K562 (cell line): ENCODE data around the gene HS2ST1. TPM values are rescaled to one million over a fixed set of nuclear protein-coding genes. Genes with fewer than 3 reads are reported as not detected.

Experiments used
- ATF1 ChIP-seq, 2 experiments: fragments of 450-650 bp in 1 of 2; IDR thresholded peaks; 2 replicates each; pipeline ENCODE4 v1.6.1; 2016; ENCODE audit warnings: missing compliant biosample characterization in 1 of 2, missing genetic modification characterization in 1 of 2
- CBX3 ChIP-seq, 2 experiments: IDR thresholded peaks; 1 replicate in 1 of 2; 2 replicates in 1 of 2; pipeline ENCODE4 v1.6.1; 2012; ENCODE audit warnings: inconsistent platforms in 2 of 2, low read length in 2 of 2, borderline replicate concordance in 1 of 2, control low read depth in 1 of 2
- CHD1 ChIP-seq: fragments of 200-600 bp; sonication (generic); IDR thresholded peaks from one replicate; pipeline ENCODE4 v1.6.1; 2012; ENCODE audit warnings: mild to moderate bottlenecking, moderate library complexity, low read length, inconsistent platforms
- CTBP1 ChIP-seq: fragments of 450-650 bp; IDR thresholded peaks from 2 replicates; pipeline ENCODE4 v1.6.1; 2016; ENCODE audit warnings: borderline replicate concordance
- EP400 ChIP-seq: fragments of 450-650 bp; IDR thresholded peaks from 2 replicates; pipeline ENCODE4 v1.6.1; 2017; ENCODE audit warnings: antibody characterized with exemption, mild to moderate bottlenecking, moderate library complexity
- FOXK2 ChIP-seq, 2 experiments: fragments of 450-650 bp; IDR thresholded peaks in 1 of 2; conservative IDR thresholded peaks in 1 of 2; 2 replicates each; pipeline ENCODE4 v1.6.1; 2016; ENCODE audit warnings: low read depth in 2 of 2, mild to moderate bottlenecking in 1 of 2
- HOXB6 ChIP-seq: fragments of 250-450 bp; sonication (Bioruptor Pico); IDR thresholded peaks from 2 replicates; pipeline ENCODE4 v1.5.1; 2022; ENCODE audit warnings: mild to moderate bottlenecking, borderline replicate concordance
- KAT7 ChIP-seq: sonication (generic); formaldehyde crosslinking; IDR thresholded peaks from 2 replicates; pipeline ENCODE4 v1.8.0; 2022; ENCODE audit warnings: missing genetic modification reagents, mild to moderate bottlenecking, borderline replicate concordance
- L3MBTL2 ChIP-seq: fragments of 450-650 bp; IDR thresholded peaks from 2 replicates; pipeline ENCODE4 v1.6.1; 2016; ENCODE audit warnings: mild to moderate bottlenecking, moderate library complexity
- MAFF ChIP-seq: IDR thresholded peaks from 2 replicates; pipeline ENCODE4 v1.6.1; 2012; ENCODE audit warnings: low read length, improper control_type of control experiment
- NEUROD1 ChIP-seq: fragments of 150-350 bp; IDR thresholded peaks from 2 replicates; pipeline ENCODE4 v1.6.1; 2014; ENCODE audit warnings: borderline replicate concordance, low read length, low read depth; ENCODE audit not compliant: partially characterized antibody
- PRPF4 ChIP-seq: fragments of 200-400 bp; formaldehyde crosslinking; IDR thresholded peaks from one replicate; pipeline ENCODE4 v1.6.1; 2017; ENCODE audit warnings: low read length, low read depth, mild to moderate bottlenecking; ENCODE audit not compliant: insufficient read depth, poor library complexity, severe bottlenecking
- SIN3A ChIP-seq, 2 experiments: fragments of 150-350 bp in 1 of 2; IDR thresholded peaks; 2 replicates each; pipeline ENCODE4 v1.6.1; 2011 to 2016; ENCODE audit warnings: borderline replicate concordance in 2 of 2, low read depth in 2 of 2, low read length in 2 of 2, mild to moderate bottlenecking in 2 of 2, moderate library complexity in 2 of 2; ENCODE audit not compliant: control insufficient read depth in 1 of 2
- SMARCB1 ChIP-seq: IDR thresholded peaks from 2 replicates; pipeline ENCODE4 v1.6.1; 2011; ENCODE audit warnings: improper control_type of control experiment, low read depth; ENCODE audit not compliant: insufficient read length
- SNIP1 ChIP-seq: fragments of 450-650 bp; IDR thresholded peaks from 2 replicates; pipeline ENCODE4 v1.7.1; 2017; ENCODE audit warnings: low read depth, mild to moderate bottlenecking
- XRCC3 ChIP-seq: fragments of 450-650 bp; IDR thresholded peaks from 2 replicates; pipeline ENCODE4 v1.6.1; 2017; ENCODE audit warnings: mild to moderate bottlenecking, moderate library complexity
- ZNF134 ChIP-seq: fragments of 250-450 bp; sonication (Bioruptor Pico); conservative IDR thresholded peaks from 2 replicates; pipeline ENCODE4 v1.4.0; 2020
- ZNF23 ChIP-seq: fragments of 250-450 bp; sonication (Bioruptor Pico); IDR thresholded peaks from 2 replicates; pipeline ENCODE4 v1.4.0; 2020; ENCODE audit warnings: mild to moderate bottlenecking
- polyA plus RNA-seq, 8 experiments: library from polyadenylated mRNA; depleted of rRNA in 4 of 8; stranded (reverse) in 5 of 8; unstranded in 3 of 8; fragments of >200 nt; fragmentation: Nextera tagmentation in 2 of 8; fragmentation: Illumina TruSeq in 1 of 8; extraction: Ambion mirVana in 2 of 8; extraction: Trizol in 1 of 8; gene quantifications; 2 replicates each; pipeline versions ENCODE4 v1.2.1 to v1.2.3, GENCODE V29; 2011 to 2014; ENCODE audit warnings: inconsistent platforms in 1 of 8, missing spikeins in 1 of 8
- total RNA-seq, 7 experiments: library from RNA; depleted of rRNA in 6 of 7; stranded (reverse); fragments of >200 nt in 6 of 7; fragmentation: Illumina TruSeq in 2 of 7; extraction: Trizol in 2 of 7; gene quantifications; 2 replicates each; pipeline versions ENCODE4 v1.2.1 to v1.2.3, GENCODE V29; 2011 to 2021; ENCODE audit warnings: low replicate concordance in 1 of 7
- TF ChIP-seq, protein P1 (sequence below), 2 experiments: fragments of 450-650 bp; conservative IDR thresholded peaks; 2 replicates each; pipeline ENCODE4 v1.6.1; 2017; ENCODE audit warnings: mild to moderate bottlenecking in 2 of 2, moderate library complexity in 2 of 2
- TF ChIP-seq, protein P2 (sequence below), 3 experiments: IDR thresholded peaks in 2 of 3; conservative IDR thresholded peaks in 1 of 3; 2 replicates each; pipeline ENCODE4 v1.5.1; 2011 to 2012; ENCODE audit warnings: low read length in 3 of 3, mild to moderate bottlenecking in 3 of 3, control low read depth in 2 of 3, improper control_type of control experiment in 1 of 3, inconsistent platforms in 1 of 3, low read depth in 1 of 3, mixed read lengths in 1 of 3, moderate library complexity in 1 of 3; ENCODE audit not compliant: insufficient read depth in 2 of 3
- TF ChIP-seq, protein P3 (sequence below): fragments of 250-450 bp; sonication (Bioruptor Pico); IDR thresholded peaks from 2 replicates; pipeline ENCODE4 v1.4.0; 2020; ENCODE audit warnings: mild to moderate bottlenecking
- TF ChIP-seq, protein P4 (sequence below): fragments of 450-650 bp; IDR thresholded peaks from 2 replicates; pipeline ENCODE4 v1.6.1; 2016; ENCODE audit warnings: low read depth, mild to moderate bottlenecking, moderate library complexity

Gene HS2ST1
- total and polyA plus RNA-seq, 9 of the 15 experiments (the other 6 are each of a cell fraction or from before 2014, with no cell fraction given), result 7.7 to 43.3 (median 25.8) TPM

DNA sequence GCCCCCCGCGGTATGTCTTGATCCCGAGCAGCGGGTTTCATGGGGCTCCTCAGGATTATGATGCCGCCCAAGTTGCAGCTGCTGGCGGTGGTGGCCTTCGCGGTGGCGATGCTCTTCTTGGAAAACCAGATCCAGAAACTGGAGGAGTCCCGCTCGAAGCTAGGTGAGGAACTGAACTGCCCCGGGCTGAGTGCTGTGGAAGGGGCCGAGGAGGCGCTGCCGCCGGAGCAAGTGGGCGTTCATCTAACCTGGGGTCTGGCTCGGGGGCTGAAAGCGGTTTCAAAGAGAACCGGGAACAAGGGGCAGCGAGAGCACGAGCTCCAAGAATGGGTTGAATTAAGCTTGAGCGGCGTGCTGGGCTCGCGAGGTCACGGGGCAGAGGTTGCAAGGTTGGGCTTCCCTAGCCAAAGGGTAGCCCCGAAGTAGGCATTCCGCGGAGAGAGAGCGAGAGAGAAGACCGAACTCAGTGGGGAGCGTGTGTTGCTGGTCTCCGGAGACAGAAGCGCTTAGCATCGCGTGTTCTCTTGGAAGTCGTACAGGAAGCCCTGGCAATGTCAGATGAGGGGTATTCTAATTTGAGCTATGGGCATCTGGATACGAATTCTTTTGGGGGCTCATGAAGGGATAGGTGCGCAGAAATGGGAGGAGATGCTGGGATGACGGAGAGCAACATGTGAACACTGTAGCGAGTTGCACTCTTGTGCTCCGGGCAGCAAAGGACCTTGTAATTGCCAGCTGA is 732 bp downstream of the HS2ST1 start (continued):
- TF ChIP-seq KAT7, result 0 out of 2 replicates have a peak, but pooled peaks have one; percentile 87
- TF ChIP-seq CHD1, result no peak
- TF ChIP-seq, protein P1, sequence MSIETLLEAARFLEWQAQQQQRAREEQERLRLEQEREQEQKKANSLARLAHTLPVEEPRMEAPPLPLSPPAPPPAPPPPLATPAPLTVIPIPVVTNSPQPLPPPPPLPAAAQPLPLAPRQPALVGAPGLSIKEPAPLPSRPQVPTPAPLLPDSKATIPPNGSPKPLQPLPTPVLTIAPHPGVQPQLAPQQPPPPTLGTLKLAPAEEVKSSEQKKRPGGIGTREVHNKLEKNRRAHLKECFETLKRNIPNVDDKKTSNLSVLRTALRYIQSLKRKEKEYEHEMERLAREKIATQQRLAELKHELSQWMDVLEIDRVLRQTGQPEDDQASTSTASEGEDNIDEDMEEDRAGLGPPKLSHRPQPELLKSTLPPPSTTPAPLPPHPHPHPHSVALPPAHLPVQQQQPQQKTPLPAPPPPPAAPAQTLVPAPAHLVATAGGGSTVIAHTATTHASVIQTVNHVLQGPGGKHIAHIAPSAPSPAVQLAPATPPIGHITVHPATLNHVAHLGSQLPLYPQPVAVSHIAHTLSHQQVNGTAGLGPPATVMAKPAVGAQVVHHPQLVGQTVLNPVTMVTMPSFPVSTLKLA (conservative IDR thresholded peaks at IDR 0.05), result peak; percentile 55 to 59
- TF ChIP-seq EP400, result peak; percentile 10; the same call in 1 of the 2 replicates
- TF ChIP-seq SMARCB1, result no peak
- TF ChIP-seq ZNF23 (CRISPR knock-in tag), result no peak
- no peak for TF ChIP-seq XRCC3
- TF ChIP-seq ZNF134 (CRISPR knock-in tag), result no peak
- TF ChIP-seq, protein P2, sequence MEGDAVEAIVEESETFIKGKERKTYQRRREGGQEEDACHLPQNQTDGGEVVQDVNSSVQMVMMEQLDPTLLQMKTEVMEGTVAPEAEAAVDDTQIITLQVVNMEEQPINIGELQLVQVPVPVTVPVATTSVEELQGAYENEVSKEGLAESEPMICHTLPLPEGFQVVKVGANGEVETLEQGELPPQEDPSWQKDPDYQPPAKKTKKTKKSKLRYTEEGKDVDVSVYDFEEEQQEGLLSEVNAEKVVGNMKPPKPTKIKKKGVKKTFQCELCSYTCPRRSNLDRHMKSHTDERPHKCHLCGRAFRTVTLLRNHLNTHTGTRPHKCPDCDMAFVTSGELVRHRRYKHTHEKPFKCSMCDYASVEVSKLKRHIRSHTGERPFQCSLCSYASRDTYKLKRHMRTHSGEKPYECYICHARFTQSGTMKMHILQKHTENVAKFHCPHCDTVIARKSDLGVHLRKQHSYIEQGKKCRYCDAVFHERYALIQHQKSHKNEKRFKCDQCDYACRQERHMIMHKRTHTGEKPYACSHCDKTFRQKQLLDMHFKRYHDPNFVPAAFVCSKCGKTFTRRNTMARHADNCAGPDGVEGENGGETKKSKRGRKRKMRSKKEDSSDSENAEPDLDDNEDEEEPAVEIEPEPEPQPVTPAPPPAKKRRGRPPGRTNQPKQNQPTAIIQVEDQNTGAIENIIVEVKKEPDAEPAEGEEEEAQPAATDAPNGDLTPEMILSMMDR (IDR thresholded peaks at IDR 0.05 in 2 of 3, conservative IDR thresholded peaks at IDR 0.05 in 1 of 3; ENCODE audit: insufficient read depth in 2 of 3, low read depth in 1 of 3, low read length in 3 of 3), result peak in 1 of 3 experiments; percentile 1; a peak in 1 of 6 replicates
- TF ChIP-seq FOXK2 (conservative IDR thresholded peaks at IDR 0.05 in 1 of 2, IDR thresholded peaks at IDR 0.05 in 1 of 2; ENCODE audit: low read depth in 2 of 2), result peak in 1 of 2 experiments; percentile 29; a peak in 2 of 4 replicates
- TF ChIP-seq CTBP1, result peak; percentile 34; the same call in 1 of the 2 replicates
- no peak for TF ChIP-seq HOXB6 (CRISPR knock-in tag)
- TF ChIP-seq L3MBTL2, result peak; percentile 48
- no peak for TF ChIP-seq PRPF4
- 0 out of 3 replicates have a peak, but pooled peaks of 1 of the 2 experiments have one; percentile 3 for TF ChIP-seq CBX3 (IDR thresholded peaks at IDR 0.05; ENCODE audit: borderline replicate concordance in 1 of 2, low read length in 2 of 2)
- TF ChIP-seq SNIP1, result no peak
- peak; percentile 36 to 74; a peak in 1 of 4 replicates for TF ChIP-seq SIN3A (IDR thresholded peaks at IDR 0.05; ENCODE audit: borderline replicate concordance in 2 of 2, control insufficient read depth in 1 of 2, low read depth in 2 of 2, low read length in 2 of 2)
- TF ChIP-seq NEUROD1, result no peak
- no peak for TF ChIP-seq ATF1 (CRISPR knock-in tag; IDR thresholded peaks at IDR 0.05)
- no peak; the same call in 1 of the 2 replicates for TF ChIP-seq ATF1 (tag; IDR thresholded peaks at IDR 0.05)
- TF ChIP-seq, protein P3, sequence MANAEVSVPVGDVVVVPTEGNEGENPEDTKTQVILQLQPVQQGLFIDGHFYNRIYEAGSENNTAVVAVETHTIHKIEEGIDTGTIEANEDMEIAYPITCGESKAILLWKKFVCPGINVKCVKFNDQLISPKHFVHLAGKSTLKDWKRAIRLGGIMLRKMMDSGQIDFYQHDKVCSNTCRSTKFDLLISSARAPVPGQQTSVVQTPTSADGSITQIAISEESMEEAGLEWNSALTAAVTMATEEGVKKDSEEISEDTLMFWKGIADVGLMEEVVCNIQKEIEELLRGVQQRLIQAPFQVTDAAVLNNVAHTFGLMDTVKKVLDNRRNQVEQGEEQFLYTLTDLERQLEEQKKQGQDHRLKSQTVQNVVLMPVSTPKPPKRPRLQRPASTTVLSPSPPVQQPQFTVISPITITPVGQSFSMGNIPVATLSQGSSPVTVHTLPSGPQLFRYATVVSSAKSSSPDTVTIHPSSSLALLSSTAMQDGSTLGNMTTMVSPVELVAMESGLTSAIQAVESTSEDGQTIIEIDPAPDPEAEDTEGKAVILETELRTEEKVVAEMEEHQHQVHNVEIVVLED, result no peak
- TF ChIP-seq MAFF, result no peak
- TF ChIP-seq, protein P4, sequence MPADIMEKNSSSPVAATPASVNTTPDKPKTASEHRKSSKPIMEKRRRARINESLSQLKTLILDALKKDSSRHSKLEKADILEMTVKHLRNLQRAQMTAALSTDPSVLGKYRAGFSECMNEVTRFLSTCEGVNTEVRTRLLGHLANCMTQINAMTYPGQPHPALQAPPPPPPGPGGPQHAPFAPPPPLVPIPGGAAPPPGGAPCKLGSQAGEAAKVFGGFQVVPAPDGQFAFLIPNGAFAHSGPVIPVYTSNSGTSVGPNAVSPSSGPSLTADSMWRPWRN, result no peak
